NCI-H146 (cell line): Measurements from ENCODE around the gene ITLN1.

Experiments
- DNase-seq: peaks from one replicate; lab custom pipeline; 2025; lab: John Stamatoyannopoulos, UW

ITLN1 gene

GRCh38 chr1:160858097-160858496 is 26.9 kb downstream of the ITLN1 start:
- DNase-seq, result no peak

- DNase-seq, result no peak
These were observed 29.6 kb downstream of the ITLN1 start for GRCh38 chr1:160855181-160855981.

- no peak for DNase-seq
These were observed 31.2 kb downstream of the ITLN1 start for GRCh38 chr1:160853754-160854153.

GRCh38 chr1:160853014-160853413 is 32.0 kb downstream of the ITLN1 start:
- no peak for DNase-seq

GRCh38 chr1:160850993-160851392 is 34.0 kb downstream of the ITLN1 start:
- DNase-seq, result no peak

- DNase-seq, result no peak
These were observed 34.4 kb downstream of the ITLN1 start for GRCh38 chr1:160850541-160850940.

GRCh38 chr1:160846281-160846680 is 38.7 kb downstream of the ITLN1 start:
- DNase-seq, result no peak

GRCh38 chr1:160844447-160845232 is 40.3 kb downstream of the ITLN1 start:
- no peak for DNase-seq

- no peak for DNase-seq
These were observed 43.9 kb downstream of the ITLN1 start for GRCh38 chr1:160841079-160841478.

- DNase-seq, result no peak
These were observed 45.2 kb downstream of the ITLN1 start for GRCh38 chr1:160839746-160840145.

GRCh38 chr1:160838888-160839287 is 46.1 kb downstream of the ITLN1 start:
- no peak for DNase-seq

GRCh38 chr1:160837558-160838205 is 47.3 kb downstream of the ITLN1 start:
- no peak for DNase-seq

- no peak for DNase-seq
These were observed 47.9 kb downstream of the ITLN1 start for GRCh38 chr1:160836981-160837557.

GRCh38 chr1:160836561-160836960 is 48.4 kb downstream of the ITLN1 start:
- DNase-seq, result no peak

GRCh38 chr1:160835751-160836150 is 49.2 kb downstream of the ITLN1 start:
- no peak for DNase-seq

GRCh38 chr1:160834945-160835565 is 49.9 kb downstream of the ITLN1 start:
- peak; percentile 35 for DNase-seq

GRCh38 chr1:160830321-160831153 is 54.4 kb downstream of the ITLN1 start:
- DNase-seq, result peak; percentile 3

GRCh38 chr1:160829766-160830165 is 55.2 kb downstream of the ITLN1 start:
- no peak for DNase-seq

GRCh38 chr1:160827418-160827817 is 57.6 kb downstream of the ITLN1 start:
- DNase-seq, result no peak

GRCh38 chr1:160826546-160826945 is 58.4 kb downstream of the ITLN1 start:
- no peak for DNase-seq
